Activated CD8-positive, alpha-beta memory T cell treated with anti-CD3 and anti-CD28 coated beads, Interleukin-2, amount 50 U/mL, for 24 hours (primary cell): ENCODE measurements around the gene SAMD4A.

Source experiments
- DNase-seq: peaks from one replicate; pipeline ENCODE4 v3.0.0-alpha.2; 2020; ENCODE audit errors: extremely low read depth

Gene SAMD4A

DNA sequence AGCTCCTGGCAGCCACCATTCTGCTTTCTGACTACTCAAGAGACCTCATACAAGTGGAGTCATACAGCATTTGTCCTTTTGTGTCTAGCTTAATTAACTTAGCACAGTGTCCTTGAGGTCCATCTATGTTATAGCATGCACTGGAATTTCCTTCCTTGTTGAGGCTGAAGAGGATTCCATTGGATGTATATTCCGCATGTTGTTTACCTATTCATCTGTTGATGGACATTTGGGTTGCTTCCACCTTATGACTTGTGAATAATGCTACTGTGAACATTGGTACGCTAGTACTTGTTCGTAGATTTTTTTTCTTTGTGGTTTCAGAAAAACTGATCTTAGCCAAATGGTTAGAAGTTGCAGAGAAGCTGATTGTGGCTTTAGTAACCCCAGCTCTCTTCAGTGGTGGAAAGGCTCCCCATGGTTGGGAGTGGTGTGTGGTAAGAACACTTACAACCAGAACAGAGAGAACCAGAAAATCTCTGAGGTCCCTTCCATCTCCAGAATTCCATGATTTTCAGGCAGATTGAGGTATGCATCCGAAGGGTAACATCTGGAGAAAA is 118.4 kb downstream of the SAMD4A start:
- DNase-seq = no peak

GRCh38 chr14:54686219-54686870 is 119.4 kb downstream of the SAMD4A start:
- DNase-seq = no peak

DNA sequence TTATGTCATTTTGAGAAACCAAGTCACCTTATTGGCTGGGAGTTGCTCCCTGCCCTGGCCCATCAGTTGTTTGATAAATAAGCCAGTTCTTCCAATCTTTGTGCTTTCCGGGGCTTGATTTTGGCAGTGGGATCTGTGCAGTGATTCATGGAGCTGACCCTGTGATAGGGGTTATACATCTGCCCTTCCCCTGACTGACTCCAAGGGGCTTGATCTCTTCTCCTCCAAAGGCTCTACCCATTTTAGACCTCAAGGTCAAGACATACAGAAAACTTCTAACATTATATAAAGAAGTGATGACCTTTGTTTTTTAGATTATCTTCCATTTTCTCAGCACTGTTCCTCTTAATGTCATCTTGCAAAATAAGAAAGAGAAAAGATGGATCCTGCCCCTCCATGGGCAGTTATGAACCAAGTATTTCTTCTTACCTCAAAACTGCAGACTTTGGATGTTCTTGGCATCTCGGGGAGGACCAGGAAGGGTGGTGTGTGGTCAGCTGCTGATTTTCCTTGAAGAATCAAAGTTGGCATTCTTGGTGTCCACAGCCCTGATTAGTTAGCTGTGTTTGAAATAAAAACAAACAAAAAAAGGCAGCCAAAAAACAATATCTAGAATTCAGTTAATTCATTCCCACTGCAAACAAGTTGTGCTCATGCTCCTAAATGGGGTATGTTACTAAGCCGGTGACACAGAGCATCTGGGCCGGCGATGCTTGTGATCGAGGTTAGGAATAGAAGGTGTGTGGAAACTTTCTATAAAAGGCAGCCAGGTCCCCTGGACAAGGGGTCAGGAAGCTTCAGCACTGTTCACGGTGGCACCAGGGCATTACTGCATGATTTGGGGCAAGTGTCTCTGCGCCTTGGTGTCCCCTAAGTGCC is 120.2 kb downstream of the SAMD4A start:
- DNase-seq = no peak

- no peak for DNase-seq
These were observed 120.8 kb downstream of the SAMD4A start for GRCh38 chr14:54687750-54688119.

DNA sequence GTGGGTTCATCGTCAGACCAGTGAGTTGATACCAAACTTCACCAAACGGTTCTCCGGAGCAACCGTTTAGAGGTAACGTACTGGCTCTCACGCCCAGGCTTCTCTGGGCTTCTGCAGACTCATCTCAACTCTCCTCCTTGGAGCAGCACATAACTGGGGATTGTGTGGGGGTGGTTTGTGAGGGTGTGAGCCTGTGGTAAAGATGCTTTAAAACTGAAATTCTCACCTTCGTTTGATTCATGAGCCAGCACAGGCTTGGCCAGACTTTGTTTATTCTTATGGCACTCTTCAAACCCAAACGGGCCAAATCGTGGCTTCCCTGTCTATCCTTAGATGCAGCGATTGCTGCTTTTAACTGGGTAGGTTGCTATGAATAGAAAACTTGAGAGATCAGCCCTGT is 121.3 kb downstream of the SAMD4A start:
- DNase-seq = no peak

DNA sequence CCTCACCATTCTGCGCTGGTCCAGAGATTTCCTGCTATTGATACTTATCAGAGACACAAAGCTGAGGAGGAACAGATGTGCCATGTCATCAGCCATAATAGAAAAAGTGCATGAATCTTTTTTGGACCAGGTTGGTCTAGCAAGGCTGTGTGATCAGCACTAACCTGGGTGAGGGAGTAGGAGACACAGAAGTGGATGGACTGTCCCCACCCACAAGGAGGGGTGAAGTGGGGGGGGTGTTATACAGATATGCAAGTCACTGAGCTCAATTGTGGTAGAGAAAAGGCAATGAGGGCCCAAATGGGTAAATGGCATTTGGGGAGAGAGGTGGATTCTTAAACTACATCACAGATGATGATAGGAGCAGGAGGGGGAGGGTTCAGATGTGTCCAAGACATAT is 123.0 kb downstream of the SAMD4A start:
- no peak for DNase-seq

GRCh38 chr14:54690887-54691286 is 124.0 kb downstream of the SAMD4A start:
- no peak for DNase-seq

GRCh38 chr14:54691525-54692283 is 124.8 kb downstream of the SAMD4A start:
- peak; percentile 8 for DNase-seq

- DNase-seq = no peak
These were observed 125.4 kb downstream of the SAMD4A start for GRCh38 chr14:54692284-54692772.

- DNase-seq = no peak
These were observed 126.8 kb downstream of the SAMD4A start for GRCh38 chr14:54693761-54694160.

DNA sequence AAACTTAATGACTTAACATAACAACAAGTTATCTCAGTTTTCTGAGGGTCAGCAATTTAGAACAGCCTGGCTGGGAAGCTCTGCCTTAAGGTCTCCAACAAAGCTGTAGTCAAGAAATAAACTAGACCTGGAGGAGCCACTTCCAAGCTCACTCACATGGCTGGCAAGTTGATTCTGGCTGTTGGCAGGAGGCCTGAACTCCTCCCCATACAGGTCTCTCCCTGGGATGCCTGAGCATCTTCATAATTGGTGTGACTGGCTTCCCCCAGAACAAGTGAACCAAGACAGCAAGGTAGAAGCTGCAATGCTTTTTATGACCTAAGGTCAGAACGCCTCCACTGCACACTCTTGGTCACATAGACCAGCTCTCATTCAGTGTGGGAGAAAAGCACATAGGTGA is 128.3 kb downstream of the SAMD4A start:
- no peak for DNase-seq

- DNase-seq = no peak
These were observed 130.1 kb downstream of the SAMD4A start for GRCh38 chr14:54697001-54697400.

- DNase-seq = no peak
These were observed 130.9 kb downstream of the SAMD4A start for GRCh38 chr14:54697803-54698202.

DNA sequence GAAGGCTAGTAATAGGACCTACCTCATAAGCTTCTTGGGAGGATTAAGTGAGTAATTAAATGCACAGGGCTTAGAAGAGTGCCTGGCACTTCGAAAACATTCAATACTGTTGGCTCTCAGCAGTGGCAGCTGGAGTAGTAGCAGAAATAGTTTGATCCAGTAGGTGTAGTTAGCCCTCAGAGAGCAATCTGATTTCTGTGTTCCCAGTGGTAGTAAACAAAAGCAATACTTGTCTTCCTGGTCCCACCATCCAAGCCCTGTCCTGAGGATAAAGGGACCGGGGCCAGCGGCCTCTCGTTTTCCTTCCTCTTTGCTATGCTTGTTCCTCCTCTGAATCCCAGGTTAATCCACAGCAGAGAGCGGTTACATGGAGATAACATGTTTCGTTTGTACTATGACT is 131.6 kb downstream of the SAMD4A start:
- no peak for DNase-seq

GRCh38 chr14:54698966-54699530 is 132.1 kb downstream of the SAMD4A start:
- DNase-seq = no peak

DNA sequence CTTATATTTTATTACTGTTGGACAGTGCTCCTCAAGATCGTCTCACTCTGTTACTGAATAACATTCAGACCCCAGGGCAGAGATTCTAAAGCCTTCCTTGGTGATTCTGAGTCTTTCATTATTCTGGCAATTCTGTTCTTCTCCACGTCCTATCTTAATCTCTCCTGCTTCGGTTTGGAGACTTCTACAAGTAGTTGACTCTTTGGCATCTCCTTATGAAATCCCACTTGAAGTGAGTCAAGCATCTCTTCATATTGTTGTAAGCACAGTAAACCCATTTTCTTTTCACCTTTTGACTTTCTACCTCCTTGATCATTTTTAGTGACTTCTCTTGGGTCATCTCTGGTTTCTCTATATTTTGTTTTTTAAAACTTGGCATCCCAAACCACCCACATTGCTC is 132.8 kb downstream of the SAMD4A start:
- no peak for DNase-seq

DNA sequence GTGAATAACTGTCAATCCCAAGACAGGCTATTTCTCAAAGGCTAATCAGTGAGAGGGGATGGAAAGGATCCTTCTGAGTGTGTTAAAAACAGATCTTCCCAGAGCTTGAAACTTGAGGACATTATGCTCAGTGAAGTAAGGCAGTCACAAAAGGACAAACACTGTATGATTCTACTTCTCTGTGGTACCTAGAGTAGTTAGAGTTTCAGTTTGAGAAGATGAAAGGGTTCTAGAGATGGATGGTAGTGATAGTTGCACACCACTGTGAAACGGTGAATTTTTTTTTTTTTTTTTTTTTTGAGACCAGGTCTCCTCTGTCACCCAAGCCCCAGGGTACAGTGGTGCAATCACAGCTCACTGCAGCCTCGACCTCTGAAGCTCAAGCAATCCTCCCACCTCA is 133.8 kb downstream of the SAMD4A start:
- no peak for DNase-seq

DNA sequence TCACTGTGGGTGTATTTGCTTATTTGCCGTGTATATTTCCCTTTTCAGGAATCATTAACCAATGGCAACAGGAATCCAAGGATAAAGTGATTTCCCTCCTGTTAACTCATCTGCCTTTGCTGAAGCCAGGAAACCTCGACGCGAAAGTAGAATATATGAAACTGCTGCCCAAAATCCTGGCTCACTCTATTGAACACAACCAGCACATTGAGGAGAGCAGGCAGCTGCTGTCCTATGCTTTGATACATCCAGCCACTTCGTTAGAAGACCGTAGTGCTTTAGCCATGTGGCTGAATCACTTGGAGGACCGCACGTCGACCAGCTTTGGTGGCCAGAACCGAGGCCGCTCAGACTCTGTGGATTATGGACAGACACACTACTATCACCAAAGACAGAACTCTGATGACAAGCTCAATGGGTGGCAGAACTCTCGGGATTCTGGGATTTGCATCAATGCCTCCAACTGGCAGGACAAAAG is 135.1 kb downstream of the SAMD4A start:
- DNase-seq = no peak

DNA sequence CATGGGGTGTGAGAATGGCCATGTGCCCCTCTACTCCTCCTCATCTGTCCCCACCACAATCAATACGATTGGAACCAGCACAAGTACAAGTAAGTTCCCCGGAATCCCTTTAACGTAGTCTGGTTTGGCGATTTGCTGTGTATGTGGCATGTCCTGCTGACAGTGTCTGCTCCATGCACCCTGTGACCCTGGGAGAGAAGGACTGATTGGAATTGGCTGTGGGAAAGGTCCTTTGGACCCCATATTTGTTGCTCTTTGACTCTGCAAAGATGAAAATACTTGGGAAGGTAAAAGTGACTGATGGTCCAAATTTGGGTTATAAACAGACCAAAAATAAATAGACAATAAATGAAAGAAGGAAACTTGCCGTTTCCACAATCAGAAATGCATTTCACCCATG is 135.6 kb downstream of the SAMD4A start:
- DNase-seq = no peak

DNA sequence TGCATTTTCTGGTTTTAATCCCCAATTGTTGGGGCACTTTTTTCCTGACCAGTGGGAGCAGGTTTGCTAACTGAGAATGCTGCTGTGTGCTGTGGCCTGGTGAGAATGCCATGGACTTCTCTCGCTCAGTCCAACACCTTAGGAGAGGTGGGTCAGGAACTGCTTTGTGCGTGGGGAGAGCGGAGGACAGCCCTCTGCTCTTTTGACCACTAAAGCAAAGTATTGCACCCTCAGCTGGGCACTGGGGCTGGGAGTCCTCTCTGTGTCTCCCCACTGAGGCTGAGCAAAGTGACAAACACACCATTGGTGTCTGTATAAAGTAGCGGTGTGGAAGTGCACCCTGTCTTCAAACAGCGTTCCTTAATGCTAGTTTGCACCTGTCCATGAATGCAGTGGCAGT is 136.2 kb downstream of the SAMD4A start:
- DNase-seq = no peak

DNA sequence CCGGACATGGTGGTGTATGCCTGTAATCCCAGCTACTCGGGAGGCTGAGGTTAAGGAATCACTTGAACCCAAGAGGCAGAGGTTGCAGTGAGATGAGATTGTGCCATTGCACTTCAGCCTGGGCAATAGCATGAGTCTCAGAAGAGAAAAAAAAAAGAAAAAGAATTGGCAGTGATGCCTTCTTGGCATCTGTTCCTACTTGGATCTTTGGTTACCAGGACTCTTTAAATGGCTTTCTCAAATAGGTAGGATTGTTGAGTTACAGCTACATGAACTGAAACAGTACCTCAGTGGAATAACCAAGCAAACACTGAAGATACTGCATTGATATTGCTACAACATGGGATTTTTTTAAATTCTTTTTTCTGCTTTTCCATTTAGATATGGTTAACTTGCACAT is 136.8 kb downstream of the SAMD4A start:
- no peak for DNase-seq

DNA sequence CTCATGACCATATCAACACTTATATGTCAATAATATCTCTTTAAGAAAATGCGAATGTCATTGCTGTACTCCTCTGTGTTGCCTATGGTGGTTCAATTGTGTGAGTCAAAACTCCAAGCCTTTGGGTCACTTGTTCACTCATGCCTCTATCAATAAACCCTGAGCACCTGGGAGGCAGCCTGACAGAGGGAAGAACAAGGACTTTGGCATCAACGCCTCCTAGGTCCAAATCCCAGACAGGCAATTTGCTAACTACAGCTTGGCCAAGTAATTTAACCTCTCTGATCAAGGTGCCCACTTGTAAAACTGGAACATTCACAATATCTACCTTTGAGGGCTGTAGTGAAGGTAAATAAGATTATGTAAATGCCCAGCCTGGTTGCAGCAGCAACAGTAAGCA is 137.8 kb downstream of the SAMD4A start:
- no peak for DNase-seq
